HG03575 (cell line): ENCODE data around the gene CEL.
"Not testable (repeated sequence)": the region's sequence is repeated elsewhere in the genome, so short reads cannot be mapped to it uniquely, and the experiment has no call there.

Source experiments
- ATAC-seq: cut with Tn5 transposase; IDR thresholded peaks from one replicate; pipeline ENCODE4 v1.9.1; 2021; ENCODE audit not compliant: unreplicated experiment, insufficient number of reproducible peaks, low FRiP score; ENCODE audit errors: extremely low read depth

CEL gene

DNA sequence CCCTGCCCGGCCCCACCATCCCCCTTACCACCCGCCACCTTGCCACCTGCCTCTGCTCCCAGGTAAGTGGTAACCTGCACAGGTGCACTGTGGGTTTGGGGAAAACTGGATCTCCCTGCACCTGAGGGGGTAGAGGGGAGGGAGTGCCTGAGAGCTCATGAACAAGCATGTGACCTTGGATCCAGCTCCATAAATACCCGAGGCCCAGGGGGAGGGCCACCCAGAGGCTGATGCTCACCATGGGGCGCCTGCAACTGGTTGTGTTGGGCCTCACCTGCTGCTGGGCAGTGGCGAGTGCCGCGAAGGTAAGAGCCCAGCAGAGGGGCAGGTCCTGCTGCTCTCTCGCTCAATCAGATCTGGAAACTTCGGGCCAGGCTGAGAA is at the start of gene CEL:
CEL (plus strand) TSS at position 218 of the 382 bp plus-strand sequence; CDS start at position 240, 22 bp downstream.
- not testable (repeated sequence) for ATAC-seq

DNA sequence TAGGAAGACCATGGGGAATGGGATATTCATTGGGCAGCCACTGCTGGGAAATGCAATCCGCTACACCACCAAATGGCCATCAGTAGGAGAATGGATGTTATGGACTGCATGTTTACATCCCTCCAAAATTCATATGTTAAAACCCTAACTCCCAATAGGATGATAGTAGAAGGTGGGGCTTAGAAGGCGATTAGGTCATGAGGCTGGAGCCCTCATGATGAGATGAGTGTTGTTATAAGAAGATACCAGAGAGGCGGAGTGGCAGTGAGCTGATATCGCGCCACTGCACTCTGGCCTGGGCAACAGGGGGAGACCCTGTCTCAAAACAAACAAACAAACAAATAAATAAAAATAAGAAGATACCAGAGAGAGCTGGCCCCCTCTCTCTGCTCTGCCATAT is 47.1 kb upstream of the CEL start:
- no peak for ATAC-seq

GRCh38 chr9:133023117-133023890 is 38.5 kb upstream of the CEL start:
- no peak for ATAC-seq

- ATAC-seq, result no peak
Measured at GRCh38 chr9:133026426-133026825, 35.4 kb upstream of the CEL start.

DNA sequence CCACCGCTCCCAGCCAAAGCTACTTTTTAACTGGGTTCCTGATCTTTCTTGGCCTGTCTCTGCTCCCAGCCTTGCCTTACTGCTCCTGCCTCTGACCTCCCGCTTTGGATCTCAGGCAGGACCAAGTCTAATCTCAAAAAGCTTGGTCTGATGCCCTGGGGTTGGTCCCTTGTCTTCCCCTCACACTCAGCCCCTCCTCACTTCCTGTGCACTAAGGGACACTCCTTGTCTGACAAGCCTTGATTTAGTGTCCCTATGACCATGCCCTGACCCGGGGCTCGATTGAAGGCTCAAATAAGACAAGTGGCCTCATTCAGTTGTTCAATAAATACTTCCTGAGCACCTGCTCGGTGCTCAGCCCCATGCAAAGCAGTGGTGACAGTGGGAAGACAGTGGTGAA is 34.6 kb upstream of the CEL start:
- ATAC-seq, result no peak

- ATAC-seq, result no peak
Measured at GRCh38 chr9:133028221-133028620, 33.6 kb upstream of the CEL start.

DNA sequence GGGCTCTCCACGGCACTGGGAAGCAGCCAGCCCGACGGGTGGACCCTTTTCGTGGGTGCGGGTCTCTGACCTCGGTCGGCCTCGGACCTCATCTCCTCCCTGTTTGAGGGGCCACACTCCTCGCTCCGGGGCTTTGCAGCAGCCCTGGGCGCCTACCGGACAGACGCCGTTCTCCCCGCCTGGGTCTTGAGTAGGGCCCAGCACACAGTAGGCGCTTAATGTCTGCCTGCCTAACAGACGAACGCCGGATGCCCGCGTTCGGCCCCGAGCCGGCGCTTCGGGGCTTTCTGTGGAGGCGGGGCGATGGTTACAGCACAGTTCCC is 31.8 kb upstream of the CEL start:
- ATAC-seq, result no peak

DNA sequence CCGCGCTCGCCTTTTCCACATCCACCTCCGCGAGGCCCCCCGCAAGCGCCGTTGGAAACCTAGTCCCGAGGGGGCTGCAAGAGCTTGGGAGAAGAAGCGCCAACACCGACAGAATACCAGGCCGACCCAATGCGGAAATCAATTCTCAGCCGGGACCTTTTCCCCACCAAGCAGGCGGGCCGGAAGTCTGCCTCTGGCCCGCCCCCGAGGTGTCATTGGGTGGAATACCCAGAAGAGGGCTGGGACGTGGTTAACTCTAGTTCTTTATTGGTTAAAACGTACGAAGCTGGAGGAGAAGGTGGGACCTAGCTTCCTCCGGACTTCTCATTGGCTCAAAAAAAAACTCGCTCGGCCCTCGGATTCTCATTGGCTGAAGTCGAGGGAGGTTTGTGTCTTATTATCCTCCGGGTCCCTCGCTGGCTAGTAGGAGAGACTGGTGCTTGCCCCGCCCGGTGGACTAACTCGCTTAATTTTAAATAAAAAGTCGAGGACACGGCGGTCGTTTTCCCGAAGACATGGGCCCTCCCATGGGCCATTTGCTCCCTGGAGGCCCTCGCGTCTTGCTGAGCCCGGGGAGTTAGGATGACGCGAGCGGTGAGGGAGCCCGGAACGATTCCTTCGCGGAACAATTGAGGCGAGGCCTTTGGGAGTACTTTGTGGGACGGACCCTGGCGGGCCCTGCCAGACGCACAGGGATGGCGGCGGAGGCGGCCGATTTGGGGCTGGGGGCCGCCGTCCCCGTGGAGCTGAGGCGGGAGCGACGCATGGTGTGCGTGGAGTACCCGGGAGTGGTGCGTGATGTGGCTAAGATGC is 31.3 kb upstream of the CEL start, which contains the start of gene GTF3C5:
GTF3C5 (plus strand) TSS at position 681 of the 813 bp plus-strand sequence; CDS start at position 696, 15 bp downstream.
- peak; percentile 87 for ATAC-seq

- no peak for ATAC-seq
Measured at GRCh38 chr9:133031130-133031422, 30.7 kb upstream of the CEL start.

DNA sequence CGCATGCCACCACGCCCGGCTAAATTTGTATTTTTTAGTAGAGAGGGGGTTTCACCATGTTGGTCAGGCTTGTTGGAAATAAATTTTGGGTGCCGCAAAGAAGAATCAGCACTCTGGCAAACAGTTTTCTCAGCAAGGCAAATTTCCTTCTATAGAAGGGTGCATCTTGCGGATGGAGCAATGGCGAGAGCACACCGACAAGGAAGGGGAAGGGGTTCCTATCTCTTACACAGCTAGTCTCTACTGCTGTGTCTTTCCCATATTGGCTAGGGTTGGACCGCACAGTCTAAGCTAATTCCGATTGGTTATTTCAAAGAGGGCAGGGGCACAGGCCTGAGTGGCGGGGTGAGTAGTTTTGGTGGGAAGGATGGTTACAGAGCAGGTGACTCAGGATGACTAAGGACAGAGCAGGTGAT is 30.3 kb upstream of the CEL start:
- ATAC-seq, result no peak

- ATAC-seq, result no peak
Measured at GRCh38 chr9:133032171-133032570, 29.6 kb upstream of the CEL start.

DNA sequence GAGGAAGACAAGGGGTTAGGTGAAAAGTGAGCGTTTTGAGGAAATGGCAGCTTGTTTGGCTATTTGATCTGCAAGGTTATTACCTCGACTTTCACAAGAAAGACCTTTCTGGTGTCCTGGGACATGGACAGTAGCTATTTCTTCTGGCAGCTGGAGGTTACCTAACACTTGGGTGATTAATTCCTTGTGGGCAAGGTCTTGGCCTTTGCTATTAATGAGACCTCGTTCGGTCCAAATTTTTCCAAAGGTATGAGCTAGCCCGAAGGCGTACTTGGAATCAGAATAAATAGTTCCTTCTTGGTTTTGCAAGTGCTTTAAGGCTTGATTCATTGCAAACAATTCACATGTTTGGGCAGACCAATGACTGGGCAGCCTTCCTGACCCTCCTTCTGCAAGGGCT is 26.1 kb upstream of the CEL start:
- ATAC-seq, result no peak

DNA sequence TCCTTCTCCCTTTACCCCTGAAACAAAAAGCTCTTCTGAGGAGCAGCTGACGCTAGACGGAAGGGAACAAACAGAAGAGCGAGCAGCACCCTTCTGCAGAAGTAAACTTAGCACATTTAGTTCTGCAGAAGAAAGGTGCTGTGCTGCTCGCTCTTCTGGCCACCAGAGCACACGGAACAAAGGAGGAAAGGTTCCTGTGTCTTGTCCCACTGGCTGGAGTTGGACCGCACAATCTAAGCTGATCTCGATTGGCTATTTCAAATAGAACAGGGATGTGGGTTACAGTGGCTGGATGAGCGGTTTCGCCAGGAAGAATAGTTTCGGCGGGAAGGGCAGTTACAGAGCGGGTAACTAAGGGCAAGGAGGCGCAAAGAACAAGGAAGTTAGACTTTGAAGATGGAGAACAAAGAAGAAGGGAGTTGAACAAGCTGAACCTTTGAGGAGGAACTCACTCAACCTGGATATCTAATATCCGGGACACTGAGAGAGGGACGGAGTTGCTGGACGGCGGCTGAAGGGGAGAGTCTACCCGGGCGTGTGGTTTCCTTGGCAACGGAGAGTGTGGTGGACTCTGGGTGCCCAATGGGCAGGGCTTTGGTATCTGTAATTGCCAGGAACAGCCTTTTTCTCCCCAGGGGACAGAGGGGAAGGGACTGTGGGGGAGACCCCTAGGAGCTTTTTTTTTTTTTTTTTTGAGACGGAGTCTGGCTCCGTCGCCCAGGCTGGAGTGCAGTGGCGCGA is 23.8 kb upstream of the CEL start:
- ATAC-seq, result no peak

- ATAC-seq, result not testable (repeated sequence)
Measured at GRCh38 chr9:133040892-133041479, 20.8 kb upstream of the CEL start.

- no peak for ATAC-seq
Measured at GRCh38 chr9:133041958-133042357, 19.8 kb upstream of the CEL start.

GRCh38 chr9:133042676-133043075 is 19.1 kb upstream of the CEL start:
- ATAC-seq, result no peak

DNA sequence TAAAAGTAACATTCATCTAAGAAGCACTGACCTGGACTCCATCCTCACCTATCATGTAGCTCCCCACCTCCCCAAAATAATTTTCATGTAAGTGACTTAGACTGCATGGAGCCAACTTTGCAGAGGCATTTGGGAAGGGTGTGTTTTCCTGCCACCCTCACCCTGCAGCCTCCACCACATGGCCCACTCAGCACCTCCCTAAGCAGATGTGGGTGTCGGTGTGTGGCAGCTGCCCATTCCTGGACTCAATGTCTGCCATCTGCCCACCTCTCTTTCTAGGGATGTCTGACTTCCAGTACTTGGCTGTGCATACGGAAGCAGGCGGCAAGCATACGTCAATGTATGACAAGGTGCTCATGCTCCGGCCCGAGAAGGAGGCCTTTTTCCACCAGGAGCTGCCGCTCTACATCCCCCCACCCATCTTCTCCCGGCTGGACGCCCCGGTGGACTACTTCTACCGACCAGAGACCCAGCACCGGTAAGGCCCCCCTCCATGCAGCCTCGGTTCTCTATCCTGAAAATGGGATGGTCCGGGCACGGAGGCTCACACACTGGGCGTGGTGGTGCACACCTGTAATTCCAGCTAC is 18.2 kb upstream of the CEL start:
- no peak for ATAC-seq

- ATAC-seq, result no peak
Measured at GRCh38 chr9:133044125-133044524, 17.7 kb upstream of the CEL start.

DNA sequence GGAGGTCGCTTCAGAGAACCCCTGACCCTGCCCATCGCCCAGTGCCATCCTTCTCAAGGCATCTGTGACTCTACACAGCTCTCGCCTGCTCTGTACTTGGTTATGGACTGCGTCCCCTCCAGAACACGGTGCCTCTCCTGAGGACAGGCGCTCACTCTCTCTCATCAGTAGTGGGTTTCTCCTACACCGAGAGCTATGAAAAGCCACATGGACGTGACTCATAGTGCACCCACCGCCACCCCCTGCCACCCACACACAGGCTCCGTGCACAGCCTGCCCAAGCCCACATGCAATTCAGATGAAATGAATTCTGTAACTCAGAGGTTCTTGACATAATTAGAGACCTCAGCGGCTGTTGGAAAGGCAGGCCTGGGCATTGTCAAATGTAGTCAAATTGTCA is 17.1 kb upstream of the CEL start:
- ATAC-seq, result no peak
